Epithelial cell of proximal tubule (primary cell): Measurements from ENCODE around the gene LRRC46. TPM values are rescaled to one million over a fixed set of nuclear protein-coding genes. Genes with fewer than 3 reads are reported as not detected.
A peak's percentile ranks its signal among the peaks of the same experiment; 100 is the strongest.

Experiments
- DNase-seq: peaks from one replicate; pipeline ENCODE4 v3.0.0-alpha.2; 2011; ENCODE audit warnings: low read depth
- H3K4me3 ChIP-seq: 2 replicates; pipeline ENCODE4 v1.5.1; 2011; ENCODE audit warnings: low read depth, mild to moderate bottlenecking, low read length
- CTCF ChIP-seq: conservative IDR thresholded peaks from 2 replicates; pipeline ENCODE4 v1.5.1; 2012; ENCODE audit warnings: low read depth, mild to moderate bottlenecking, low read length
- total RNA-seq: library from RNA; depleted of rRNA; stranded (reverse); fragments of >200 nt; gene quantifications from 2 replicates; pipeline ENCODE4 v1.2.3, GENCODE V29; 2015

LRRC46 gene
- total RNA-seq, 1 donor from 2014 or later = not detected

DNA sequence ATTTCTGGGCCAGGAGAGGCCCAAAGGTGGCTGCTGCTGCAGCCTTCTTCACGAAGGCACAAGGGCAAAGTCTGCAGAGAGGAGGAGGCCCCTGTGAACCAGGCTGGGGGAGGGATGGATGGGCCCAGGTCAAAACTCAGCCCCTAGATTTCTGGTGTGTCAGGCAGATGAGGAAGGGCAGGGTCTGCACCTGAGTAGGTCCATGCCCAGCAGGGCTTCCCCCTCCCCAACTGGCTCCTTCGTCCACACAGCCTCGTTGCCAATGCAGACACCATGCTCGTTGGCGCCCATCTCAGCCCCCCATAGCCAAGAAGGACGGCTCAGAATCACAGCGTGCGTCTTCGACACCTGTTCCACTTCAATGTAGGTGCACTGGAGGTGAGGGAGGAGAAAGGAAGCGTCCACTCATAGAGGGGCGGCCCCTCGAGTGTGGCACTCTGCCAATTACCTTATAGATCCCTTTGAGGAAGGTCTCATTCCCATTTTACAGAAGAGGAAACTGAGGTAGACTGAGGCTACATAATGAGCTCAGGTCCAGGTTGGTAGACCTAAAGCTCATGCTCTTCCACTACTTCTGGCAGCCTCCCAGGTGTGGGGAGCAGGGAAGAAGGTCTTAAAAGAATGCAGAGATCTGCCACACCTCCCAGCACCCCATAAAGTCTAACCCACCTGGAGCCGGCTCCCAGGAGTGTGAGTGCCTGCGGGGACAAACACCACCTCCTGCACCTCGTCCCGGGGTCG lies 8.7 kb downstream of the LRRC46 start:
- TF ChIP-seq CTCF = no peak
- H3K4me3 ChIP-seq = peak overlapping the region; percentile 84
- DNase-seq = no peak

- DNase-seq = no peak
- TF ChIP-seq CTCF = peak; percentile 88
These were observed 9.4 kb downstream of the LRRC46 start, which contains the start of gene SCRN2 for GRCh38 chr17:47840742-47841487. Gene SCRN2, minus strand, starts transcription at chr17:47841273. Its CDS starts 430 bp downstream, at chr17:47840843.

DNA sequence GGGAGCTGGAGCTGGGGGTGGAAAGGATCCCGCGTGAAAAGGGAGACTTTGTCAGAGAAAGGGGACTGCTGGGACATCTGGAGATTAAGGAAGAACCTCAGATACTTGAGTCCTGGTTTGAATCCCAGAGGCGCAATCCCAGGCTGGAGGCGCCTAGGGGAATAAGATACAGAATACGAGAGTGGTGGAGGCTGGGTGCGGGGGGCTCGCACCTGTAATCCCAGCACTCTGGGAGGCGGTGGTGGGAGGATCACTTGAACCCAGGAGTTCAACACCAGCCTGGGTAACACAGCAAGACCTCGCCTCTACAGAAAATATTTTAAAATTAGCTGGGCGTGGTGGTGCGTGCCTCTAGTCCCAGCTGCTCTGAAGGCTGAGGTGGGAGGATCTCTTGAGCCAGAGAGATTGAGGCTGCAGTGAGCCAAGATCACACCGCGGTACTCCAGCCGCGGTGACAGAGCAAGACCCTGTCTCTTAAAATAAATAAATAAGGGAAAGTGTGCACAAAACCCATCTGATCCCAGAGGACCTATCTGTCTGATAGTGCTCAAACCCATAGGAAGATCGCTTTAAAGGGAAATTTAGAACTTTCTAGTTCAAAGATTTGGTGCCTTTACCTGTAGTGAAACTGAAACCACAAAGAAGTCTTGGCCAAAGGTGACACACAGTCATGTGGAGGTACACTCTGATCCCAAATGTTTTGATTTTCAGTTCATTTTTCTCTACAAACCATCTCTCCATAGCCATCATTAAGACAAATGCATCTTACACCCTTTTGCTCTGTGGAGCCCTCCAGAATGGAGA lies 10.2 kb downstream of the LRRC46 start:
- TF ChIP-seq CTCF = no peak
- no peak for DNase-seq
- peak overlapping the region; percentile 84 for H3K4me3 ChIP-seq

More at GRCh38 chr17:47840742-47841487, 9.4 kb downstream of the LRRC46 start, which contains the start of gene SCRN2:
- peak within 1 kb of the TSS; percentile 84 for H3K4me3 ChIP-seq

DNA sequence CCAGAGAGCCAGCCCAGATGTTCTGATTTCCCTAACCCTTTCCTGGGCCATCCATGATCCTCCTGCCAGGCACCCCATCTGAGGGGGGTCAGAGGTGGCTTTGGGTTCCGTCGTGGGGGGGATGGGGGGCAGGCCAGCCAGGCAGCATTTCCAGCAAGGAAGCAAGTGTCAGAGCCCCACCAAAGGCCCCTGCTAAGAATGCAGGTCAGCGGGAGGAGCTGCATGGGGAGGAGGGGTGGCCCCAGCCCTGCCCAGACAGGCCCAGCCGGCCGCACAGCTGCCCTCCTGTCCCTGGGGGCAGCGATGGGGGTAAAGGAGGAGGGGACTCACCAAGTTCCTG lies 11.9 kb downstream of the LRRC46 start:
- DNase-seq = no peak
- no peak for TF ChIP-seq CTCF
- H3K4me3 ChIP-seq = no peak overlapping the region

DNA sequence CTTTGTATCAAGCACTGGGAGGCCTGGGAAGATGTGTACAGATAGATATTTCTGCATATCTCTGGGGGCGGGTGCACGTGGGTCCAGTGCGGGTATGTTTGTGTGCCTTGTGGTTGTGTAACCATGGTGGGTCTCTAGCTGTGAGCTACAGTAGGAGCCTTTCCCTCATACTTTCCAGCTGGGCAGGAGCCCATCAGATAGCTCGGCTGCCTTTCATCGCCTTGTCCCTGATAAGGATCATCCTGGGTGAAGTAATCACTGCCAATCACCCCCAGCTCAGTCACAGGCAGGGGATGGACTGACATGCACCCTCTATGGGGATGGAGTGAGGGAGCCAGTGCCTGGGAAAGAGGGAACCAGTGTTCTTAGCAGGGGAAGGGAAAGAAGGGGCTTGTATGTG lies 12.8 kb downstream of the LRRC46 start:
- TF ChIP-seq CTCF = no peak
- H3K4me3 ChIP-seq = no peak overlapping the region
- DNase-seq = no peak

GRCh38 chr17:47844814-47845715 lies 13.6 kb downstream of the LRRC46 start:
- peak; percentile 29 for TF ChIP-seq CTCF
- no peak for DNase-seq
- no peak overlapping the region for H3K4me3 ChIP-seq
